H1 (cell line): ENCODE data around the gene B3GALT6. TPM values are rescaled to one million over a fixed set of nuclear protein-coding genes. Genes with fewer than 3 reads are reported as not detected.

ENCODE experiments used
- CTCF ChIA-PET: fragments of 300-600 bp; sonication (Branson Sonifier 250); formaldehyde crosslinking; loops from one replicate; lab custom pipeline; 2021; ENCODE audit not compliant: partially characterized antibody; lab: Charles Lee
- POLR2A ChIA-PET: fragments of 300-600 bp; sonication (Branson Sonifier 250); formaldehyde crosslinking; loops from one replicate; lab custom pipeline; 2021; ENCODE audit warnings: inconsistent platforms; ENCODE audit not compliant: partially characterized antibody; lab: Charles Lee
- DNase-seq, 2 experiments: peaks; one replicate each; pipeline versions ENCODE4 v3.0.0 to v3.0.0-alpha.2; 2010 to 2022; ENCODE audit warnings: low spot score in 2 of 2, low read depth in 1 of 2, mixed read lengths in 1 of 2
- FAIRE-seq: peaks from 2 replicates; lab custom pipeline; 2011; peaks lifted over from hg19 to GRCh38; lab: Jason Lieb, UNC
- H2AFZ ChIP-seq: 2 replicates; pipeline ENCODE4 v1.8.1; 2012; ENCODE audit warnings: low read length, inconsistent platforms
- H2AK5ac ChIP-seq: 2 replicates; pipeline ENCODE4 v1.6.1; 2013; ENCODE audit warnings: low read depth, low read length
- H2BK120ac ChIP-seq: replicated peaks from 2 replicates; pipeline ENCODE3; 2013; ENCODE audit warnings: low read depth, low read length, inconsistent platforms
- H2BK12ac ChIP-seq: 2 replicates; pipeline ENCODE4 v1.6.1; 2013; ENCODE audit warnings: low read depth, low read length
- H2BK15ac ChIP-seq: 2 replicates; pipeline ENCODE4 v1.6.1; 2013; ENCODE audit warnings: low read length
- H2BK20ac ChIP-seq: 2 replicates; pipeline ENCODE4 v1.6.1; 2013; ENCODE audit warnings: low read length
- H2BK5ac ChIP-seq: 2 replicates; pipeline ENCODE4 v1.6.1; 2013; ENCODE audit warnings: low read depth, low read length
- H3K14ac ChIP-seq: 2 replicates; pipeline ENCODE4 v1.6.1; 2013; ENCODE audit warnings: inconsistent platforms; ENCODE audit not compliant: insufficient read length
- H3K18ac ChIP-seq: 2 replicates; pipeline ENCODE4 v1.6.1; 2013; ENCODE audit warnings: low read length; ENCODE audit errors: extremely low read depth
- H3K23ac ChIP-seq: 2 replicates; pipeline ENCODE4 v1.6.1; 2013; ENCODE audit warnings: inconsistent platforms; ENCODE audit not compliant: insufficient read length
- H3K23me2 ChIP-seq: 2 replicates; pipeline ENCODE4 v1.6.1; 2013; ENCODE audit warnings: low read depth, low read length
- H3K27ac ChIP-seq: 2 replicates; pipeline ENCODE4 v1.6.1; 2011; ENCODE audit warnings: low read depth, low read length, inconsistent platforms
- H3K27me3 ChIP-seq, 4 experiments: replicated peaks in 1 of 4; 1 replicate in 1 of 4; 2 replicates in 3 of 4; pipeline versions ENCODE4 v1.6.1 to v1.8.1; 2011 to 2013; ENCODE audit warnings: low read length in 3 of 4, mild to moderate bottlenecking in 3 of 4, inconsistent platforms in 2 of 4, mixed read lengths in 2 of 4, moderate library complexity in 1 of 4; ENCODE audit not compliant: control insufficient read depth in 3 of 4, insufficient read depth in 3 of 4; ENCODE audit errors: extremely low read depth in 1 of 4
- H3K36me3 ChIP-seq, 4 experiments: 2 replicates each; pipeline versions ENCODE4 v1.6.1 to v1.8.1; 2011 to 2013; ENCODE audit warnings: mild to moderate bottlenecking in 4 of 4, low read length in 3 of 4, moderate library complexity in 2 of 4, control low read depth in 1 of 4, inconsistent platforms in 1 of 4; ENCODE audit not compliant: insufficient read depth in 4 of 4, control insufficient read depth in 2 of 4
- H3K4ac ChIP-seq: replicated peaks from 2 replicates; pipeline ENCODE3; 2013; ENCODE audit warnings: low read length, low read depth, mixed read lengths, inconsistent platforms; ENCODE audit not compliant: insufficient read length
- H3K4me1 ChIP-seq, 4 experiments: replicated peaks in 1 of 4; 1 replicate in 1 of 4; 2 replicates in 3 of 4; pipeline versions ENCODE4 v1.6.1 to v1.8.1; 2011 to 2013; ENCODE audit warnings: low read length in 3 of 4, inconsistent platforms in 2 of 4, mixed read lengths in 1 of 4; ENCODE audit not compliant: insufficient read depth in 4 of 4, control insufficient read depth in 3 of 4
- H3K4me2 ChIP-seq, 2 experiments: 2 replicates each; pipeline versions ENCODE4 v1.6.1 to v1.8.1; 2011 to 2013; ENCODE audit warnings: low read depth in 2 of 2, low read length in 2 of 2, control low read depth in 1 of 2, inconsistent platforms in 1 of 2, mild to moderate bottlenecking in 1 of 2; ENCODE audit not compliant: insufficient read depth in 1 of 2
- H3K4me3 ChIP-seq, 4 experiments: fragments of 200-600, 300-600 bp in 1 of 4; sonication (generic), shearing (Covaris generic), sonication (Bioruptor Twin) in 1 of 4; 2 replicates each; pipeline versions ENCODE4 v1.5.1 to v1.8.1; 2011 to 2016; ENCODE audit warnings: low read length in 4 of 4, low read depth in 3 of 4, control low read depth in 2 of 4, inconsistent platforms in 2 of 4, mild to moderate bottlenecking in 2 of 4, mixed read lengths in 1 of 4, moderate library complexity in 1 of 4; ENCODE audit not compliant: insufficient read depth in 2 of 4; ENCODE audit errors: extremely low read depth in 1 of 4
- H3K56ac ChIP-seq: replicated peaks from 2 replicates; pipeline ENCODE3; 2013; ENCODE audit warnings: low read depth, mild to moderate bottlenecking, mixed read lengths, low read length, inconsistent platforms; ENCODE audit not compliant: insufficient read length
- H3K79me1 ChIP-seq: 2 replicates; pipeline ENCODE4 v1.6.1; 2013; ENCODE audit warnings: low read depth, low read length, control low read depth
- H3K79me2 ChIP-seq, 2 experiments: 2 replicates each; pipeline versions ENCODE4 v1.6.1 to v1.8.1; 2012 to 2013; ENCODE audit warnings: low read length in 2 of 2, mild to moderate bottlenecking in 2 of 2, inconsistent platforms in 1 of 2; ENCODE audit not compliant: insufficient read depth in 2 of 2, control insufficient read depth in 1 of 2
- H3K9ac ChIP-seq, 4 experiments: replicated peaks in 1 of 4; 1 replicate in 1 of 4; 2 replicates in 3 of 4; pipeline versions ENCODE4 v1.6.1 to v1.8.1; 2011 to 2013; ENCODE audit warnings: low read depth in 3 of 4, low read length in 3 of 4, control low read depth in 2 of 4, mild to moderate bottlenecking in 2 of 4, moderate library complexity in 2 of 4, inconsistent platforms in 1 of 4; ENCODE audit errors: extremely low read depth in 1 of 4
- H3K9me3 ChIP-seq, 2 experiments: 2 replicates each; pipeline versions ENCODE4 v1.6.1 to v1.8.1; 2012 to 2013; ENCODE audit warnings: mild to moderate bottlenecking in 2 of 2, moderate library complexity in 2 of 2, control low read depth in 1 of 2, inconsistent platforms in 1 of 2, low read depth in 1 of 2, low read length in 1 of 2, mixed read lengths in 1 of 2; ENCODE audit not compliant: insufficient read depth in 2 of 2
- H4K20me1 ChIP-seq, 2 experiments: replicated peaks in 1 of 2; 2 replicates each; pipeline versions ENCODE3 to v1.8.1; 2011 to 2013; ENCODE audit warnings: inconsistent platforms in 2 of 2, low read length in 2 of 2, mild to moderate bottlenecking in 1 of 2; ENCODE audit not compliant: insufficient read depth in 2 of 2, control insufficient read depth in 1 of 2
- H4K5ac ChIP-seq: 2 replicates; pipeline ENCODE4 v1.6.1; 2013; ENCODE audit warnings: low read length, low read depth, mixed read lengths, inconsistent platforms; ENCODE audit not compliant: insufficient read length
- H4K8ac ChIP-seq: 2 replicates; pipeline ENCODE4 v1.8.0; 2013; ENCODE audit warnings: mild to moderate bottlenecking, moderate library complexity, low read length, inconsistent platforms; ENCODE audit not compliant: insufficient read depth; ENCODE audit errors: extremely low read depth
- H4K91ac ChIP-seq: replicated peaks from 2 replicates; pipeline ENCODE3; 2013; ENCODE audit warnings: low read length, mixed read lengths, inconsistent platforms; ENCODE audit not compliant: insufficient read length
- HDAC6 ChIP-seq: IDR thresholded peaks from one replicate; pipeline ENCODE4 v1.7.1; 2012; ENCODE audit warnings: low read depth, mild to moderate bottlenecking, inconsistent platforms, low read length, moderate library complexity
- POLR2AphosphoS5 ChIP-seq: IDR thresholded peaks from 2 replicates; pipeline ENCODE4 v1.6.1; 2011; ENCODE audit warnings: low read depth, low read length
- RAD21 ChIP-seq, 2 experiments: IDR thresholded peaks in 1 of 2; conservative IDR thresholded peaks in 1 of 2; 2 replicates each; pipeline ENCODE4 v1.6.1; 2011; ENCODE audit warnings: low read depth in 2 of 2, low read length in 2 of 2, improper control_type of control experiment in 1 of 2, inconsistent platforms in 1 of 2, mild to moderate bottlenecking in 1 of 2, moderate library complexity in 1 of 2
- RBBP5 ChIP-seq: IDR thresholded peaks from 2 replicates; pipeline ENCODE4 v1.7.1; 2012; ENCODE audit warnings: low read depth, mild to moderate bottlenecking, inconsistent platforms, low read length, moderate library complexity, borderline replicate concordance
- WGBS, 2 experiments: shearing (Covaris generic) in 1 of 2; methylation state at CpG; one replicate each; pipeline versions ENCODE4 v1.1.6 to v1.1.7; 2013 to 2015; ENCODE audit warnings: low lambda C conversion rate in 2 of 2, mixed read lengths in 2 of 2, inconsistent platforms in 1 of 2, low coverage in 1 of 2, missing lambda C conversion rate in 1 of 2; ENCODE audit not compliant: insufficient replicate concordance in 2 of 2, insufficient coverage in 1 of 2, insufficient read length in 1 of 2; ENCODE audit errors: extremely low coverage in 1 of 2, missing lambda C conversion rate in 1 of 2; 5-methylcytosine and 5-hydroxymethylcytosine counted together
- polyA plus RNA-seq, 7 experiments: library from polyadenylated mRNA; depleted of rRNA in 3 of 7; stranded (reverse) in 5 of 7; unstranded in 2 of 7; fragments of >200 nt in 5 of 7; fragments of 200-250 nt in 2 of 7; gene quantifications; 1 replicate in 5 of 7; 2 replicates in 1 of 7; 4 replicates in 1 of 7; pipeline versions ENCODE4 v1.2.1 to v1.2.3, GENCODE V29; 2011 to 2013; ENCODE audit warnings: missing spikeins in 2 of 7, mixed read lengths in 2 of 7
- total RNA-seq: library from RNA; stranded (reverse); fragmentation: NEBNext Ultra II Directional; extraction: Animal tissue kit (Norgen Biotek cat#: 25700); gene quantifications from 2 replicates; pipeline ENCODE4 v1.2.1, GENCODE V29; 2021

B3GALT6 gene
- total and polyA plus RNA-seq, 2 of the 8 experiments (the other 6 are each of a cell fraction or from before 2014, with no cell fraction given) = 18.4 to 20.4 TPM

- H3K4ac ChIP-seq = no peak overlapping the region
- 87% methylated on average over 3 of the region's 3 CpGs; no CpG with 5 or more reads in 1 of the 2 experiments for WGBS, 2 experiments
- no peaks in the 10 kb centered on the region; a peak in 1 of 7 replicates for H3K4me1 ChIP-seq
- no peak overlapping the region for H3K27ac ChIP-seq
- no peaks in the 10 kb centered on the region; a peak in 3 of 7 replicates for H3K27me3 ChIP-seq
- H3K36me3 ChIP-seq = no peaks in the 10 kb centered on the region
- no peaks in the 10 kb centered on the region for H3K23me2 ChIP-seq
- no peaks in the 10 kb centered on the region for H4K20me1 ChIP-seq
- H2BK12ac ChIP-seq = no peak overlapping the region
- no peak overlapping the region for H2BK120ac ChIP-seq
- no peak overlapping the region for H2AFZ ChIP-seq
- ChIA-PET CTCF (interaction anchor here (0.9 to 3.5 kb wide), 2 partner anchors 72 to 210 kb away, joined by 3 to 14 read pairs; no protein-coding TSS in a partner anchor), POLR2A (interaction anchor here (0.7 to 1.0 kb wide), 2 partner anchors 13 to 370 kb away, joined by 3 read pairs; no protein-coding TSS in a partner anchor)
- H3K18ac ChIP-seq = no peak overlapping the region
- no peak overlapping the region for H2AK5ac ChIP-seq
- DNase-seq (no peak), FAIRE-seq (no peak)
- no peaks in the 10 kb centered on the region for H3K79me2 ChIP-seq
- H4K8ac ChIP-seq = no peak overlapping the region
- no peak overlapping the region for H2BK20ac ChIP-seq
- no peak overlapping the region for H4K5ac ChIP-seq
- no peak overlapping the region for H3K4me3 ChIP-seq
- no peak overlapping the region for H4K91ac ChIP-seq
- H3K14ac ChIP-seq = no peak overlapping the region
- no peak overlapping the region for H3K9ac ChIP-seq
- no peak overlapping the region for H3K4me2 ChIP-seq
- no peaks in the 10 kb centered on the region for H3K79me1 ChIP-seq
- no peak for TF ChIP-seq RBBP5
- no peak for TF ChIP-seq HDAC6
- no peak for TF ChIP-seq POLR2AphosphoS5
- no peak for TF ChIP-seq RAD21 (IDR thresholded peaks at IDR 0.05 in 1 of 2, conservative IDR thresholded peaks at IDR 0.05 in 1 of 2; ENCODE audit: low read depth in 2 of 2, low read length in 2 of 2)
- TF ChIP-seq, all 59 proteins: peak for 0
- no peak overlapping the region for H3K56ac ChIP-seq
- no peak overlapping the region for H2BK5ac ChIP-seq
- H2BK15ac ChIP-seq = no peak overlapping the region
- H3K23ac ChIP-seq = no peak overlapping the region
- peaks cover 5 to 14% of the 10 kb centered on the region in 2 experiments; a peak in 3 of 4 replicates for H3K9me3 ChIP-seq
These were observed 37.3 kb upstream of the B3GALT6 start for GRCh38 chr1:1194723-1195122.
